ENCODE results near the gene GPC6.

Gene GPC6

DNA sequence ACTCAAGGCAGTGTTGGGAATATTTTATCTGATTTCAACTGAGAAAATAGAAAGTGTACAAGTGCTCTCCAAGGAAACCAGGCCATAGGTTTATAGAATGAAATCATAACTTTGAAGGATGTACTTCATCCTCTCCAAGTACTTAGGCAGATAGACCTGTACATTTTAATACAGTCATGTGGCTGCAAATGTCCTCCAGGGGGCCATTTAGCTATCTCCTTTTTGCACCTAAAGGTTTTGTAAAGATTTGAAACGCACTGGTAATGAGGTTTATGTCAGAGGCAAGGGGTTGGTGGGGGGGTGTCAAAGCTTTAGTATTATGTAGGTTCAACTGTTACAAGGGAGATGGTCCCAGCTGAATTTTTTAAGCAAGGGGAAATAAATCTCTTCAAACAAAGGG is 888.4 kb downstream of the GPC6 start:
- no peak overlapping the region for H3K9ac ChIP-seq (ENCODE audit: low read length)
- peaks cover 10% of the 10 kb centered on the region for H3K4me1 ChIP-seq (ENCODE audit: low read length)
- no peaks in the 10 kb centered on the region for H3K79me2 ChIP-seq (ENCODE audit: low read length)
- H3K4me3 ChIP-seq (ENCODE audit: low read length): no peak overlapping the region
- H3K9me3 ChIP-seq (ENCODE audit: insufficient read depth, low read length): no peaks in the 10 kb centered on the region
- no peak for TF ChIP-seq EZH2phosphoT487 (IDR thresholded peaks at IDR 0.05; ENCODE audit: low read depth)
- peak; percentile 26 for TF ChIP-seq CTCF (IDR thresholded peaks at IDR 0.05; ENCODE audit: low read depth, low read length)
- H3K4me2 ChIP-seq (ENCODE audit: low read length): no peak overlapping the region
- no peak overlapping the region for H3K27ac ChIP-seq (ENCODE audit: low read length)
- H3K27me3 ChIP-seq (ENCODE audit: low read depth, low read length): no peaks in the 10 kb centered on the region
- no peak overlapping the region for H2AFZ ChIP-seq (ENCODE audit: low read depth, low read length)
- no peaks in the 10 kb centered on the region for H4K20me1 ChIP-seq (ENCODE audit: insufficient read depth, low read length)
- no peaks in the 10 kb centered on the region for H3K36me3 ChIP-seq (replicated peaks; ENCODE audit: low read depth, low read length)

DNA sequence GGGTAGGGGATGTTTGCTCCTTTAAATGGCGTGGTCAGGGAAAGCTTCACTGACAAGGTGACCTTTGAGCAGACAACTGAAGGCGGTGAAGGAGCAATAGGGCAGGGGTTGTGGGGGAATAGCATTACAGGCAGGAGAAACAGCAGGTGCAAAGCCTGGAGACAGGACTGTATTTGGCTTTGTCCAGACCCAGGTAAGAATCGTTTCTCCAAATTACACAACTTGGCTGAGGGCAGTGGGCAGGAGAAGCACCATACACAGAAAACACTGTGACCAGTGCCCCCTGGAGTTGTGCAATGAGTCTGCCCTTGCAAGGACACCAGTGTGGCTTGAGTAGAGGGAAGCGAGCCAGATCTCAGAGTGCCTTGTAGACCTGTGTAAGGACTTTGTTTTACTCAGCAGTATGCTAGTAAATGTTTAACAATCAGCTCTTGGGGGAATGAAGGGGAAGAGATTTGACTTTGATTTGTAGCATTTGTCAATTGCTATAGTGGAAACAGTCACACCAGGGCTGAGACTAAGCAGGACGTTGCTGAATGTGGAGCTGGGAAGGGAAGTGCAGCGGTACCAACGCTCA is 892.8 kb downstream of the GPC6 start:
- H3K4me2 ChIP-seq (ENCODE audit: low read length): no peak overlapping the region
- no peak overlapping the region for H3K27ac ChIP-seq (ENCODE audit: low read length)
- H3K36me3 ChIP-seq (replicated peaks; ENCODE audit: low read depth, low read length): no peaks in the 10 kb centered on the region
- H3K9me3 ChIP-seq (ENCODE audit: insufficient read depth, low read length): no peaks in the 10 kb centered on the region
- no peak overlapping the region for H3K9ac ChIP-seq (ENCODE audit: low read length)
- H3K4me3 ChIP-seq (ENCODE audit: low read length): no peak overlapping the region
- no peaks in the 10 kb centered on the region for H4K20me1 ChIP-seq (ENCODE audit: insufficient read depth, low read length)
- H3K4me1 ChIP-seq (ENCODE audit: low read length): peaks cover 5% of the 10 kb centered on the region
- no peaks in the 10 kb centered on the region for H3K79me2 ChIP-seq (ENCODE audit: low read length)
- no peak overlapping the region for H2AFZ ChIP-seq (ENCODE audit: low read depth, low read length)
- no peaks in the 10 kb centered on the region for H3K27me3 ChIP-seq (ENCODE audit: low read depth, low read length)
- no peak for TF ChIP-seq EZH2phosphoT487 (IDR thresholded peaks at IDR 0.05; ENCODE audit: low read depth)
- TF ChIP-seq CTCF (IDR thresholded peaks at IDR 0.05; ENCODE audit: low read depth, low read length): no peak

DNA sequence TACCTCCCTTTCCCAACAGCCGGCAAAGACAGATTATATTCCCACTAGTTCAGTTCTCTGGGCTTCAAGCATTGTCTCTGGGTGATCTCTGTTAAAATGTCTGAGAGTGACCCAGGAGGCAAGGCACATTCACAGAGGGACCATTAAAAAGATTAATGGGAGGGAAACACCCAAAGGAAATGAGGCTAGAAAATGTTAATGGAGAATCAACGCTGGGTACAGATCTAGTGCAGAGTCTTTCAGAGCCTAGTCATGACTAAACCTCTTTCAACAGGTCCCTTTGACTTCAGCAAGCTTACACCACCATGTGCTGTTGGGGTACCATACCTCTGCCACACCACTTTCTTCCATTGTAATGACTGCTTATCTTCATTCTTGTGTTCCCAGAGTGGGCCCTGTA is 894.3 kb downstream of the GPC6 start:
- Histone ChIP-seq H3K4me1 (ENCODE audit: low read length) (peaks cover 5% of the 10 kb centered on the region), H3K4me2 (ENCODE audit: low read length) (no peak overlapping the region), H3K9me3 (ENCODE audit: insufficient read depth, low read length) (no peaks in the 10 kb centered on the region), H3K9ac (ENCODE audit: low read length) (no peak overlapping the region), H4K20me1 (ENCODE audit: insufficient read depth, low read length) (no peaks in the 10 kb centered on the region), H3K79me2 (ENCODE audit: low read length) (no peaks in the 10 kb centered on the region), H3K36me3 (replicated peaks; ENCODE audit: low read depth, low read length) (no peaks in the 10 kb centered on the region), H3K27me3 (ENCODE audit: low read depth, low read length) (no peaks in the 10 kb centered on the region), H3K27ac (ENCODE audit: low read length) (no peak overlapping the region), H3K4me3 (ENCODE audit: low read length) (no peak overlapping the region), H2AFZ (ENCODE audit: low read depth, low read length) (no peak overlapping the region)
- TF ChIP-seq EZH2phosphoT487 (IDR thresholded peaks at IDR 0.05; ENCODE audit: low read depth): no peak
- TF ChIP-seq CTCF (IDR thresholded peaks at IDR 0.05; ENCODE audit: low read depth, low read length): no peak

GRCh38 chr13:94121686-94122085 is 895.1 kb downstream of the GPC6 start:
- H3K79me2 ChIP-seq (ENCODE audit: low read length): no peaks in the 10 kb centered on the region
- H3K36me3 ChIP-seq (replicated peaks; ENCODE audit: low read depth, low read length): no peaks in the 10 kb centered on the region
- no peak overlapping the region for H3K4me3 ChIP-seq (ENCODE audit: low read length)
- H3K4me1 ChIP-seq (ENCODE audit: low read length): peaks cover 5% of the 10 kb centered on the region
- no peaks in the 10 kb centered on the region for H4K20me1 ChIP-seq (ENCODE audit: insufficient read depth, low read length)
- no peak overlapping the region for H3K27ac ChIP-seq (ENCODE audit: low read length)
- TF ChIP-seq EZH2phosphoT487 (IDR thresholded peaks at IDR 0.05; ENCODE audit: low read depth): no peak
- no peak for TF ChIP-seq CTCF (IDR thresholded peaks at IDR 0.05; ENCODE audit: low read depth, low read length)
- H3K4me2 ChIP-seq (ENCODE audit: low read length): no peak overlapping the region
- no peak overlapping the region for H2AFZ ChIP-seq (ENCODE audit: low read depth, low read length)
- no peak overlapping the region for H3K9ac ChIP-seq (ENCODE audit: low read length)
- H3K27me3 ChIP-seq (ENCODE audit: low read depth, low read length): no peaks in the 10 kb centered on the region
- H3K9me3 ChIP-seq (ENCODE audit: insufficient read depth, low read length): no peaks in the 10 kb centered on the region
